K562 (cell line): ENCODE results near the gene RBMS3. TPM values are rescaled to one million over a fixed set of nuclear protein-coding genes. Genes with fewer than 3 reads are reported as not detected.
A peak's percentile ranks its signal among the peaks of the same experiment; 100 is the strongest.

Experiments
- ATAC-seq: fragments of 200-7000 bp; cut with Tn5 transposase; 3 replicates; pipeline ENCODE4 v1.9.1; 2020; ENCODE audit warnings: moderate library complexity
- BruUV-seq: library from RNA; stranded (reverse); fragments of 400-500 nt; replicated peaks from 2 replicates; lab custom pipeline; 2021; lab: Mats Ljungman, UMichigan
- CTCF ChIA-PET: fragments of 300-600 bp; formaldehyde crosslinking; extraction: SDS; loops from one replicate; lab custom pipeline; 2021; ENCODE audit warnings: low intra/inter-chr PET ratio; lab: Yijun Ruan, JAX
- POLR2A ChIA-PET: fragments of 300-600, 350-650 bp; sonication (Branson Sonifier 250); formaldehyde crosslinking; extraction: SDS; loops from one replicate; lab custom pipeline; 2021; ENCODE audit warnings: antibody characterized with exemption, inconsistent platforms; lab: Yijun Ruan, JAX
- DNase-seq, 4 experiments: peaks; one replicate each; pipeline versions ENCODE4 v3.0.0 to v3.0.0-alpha.2; 2011 to 2018; ENCODE audit warnings: low spot score in 3 of 4, mixed read lengths in 3 of 4; ENCODE audit errors: extremely low read depth in 1 of 4
- FAIRE-seq: peaks from 2 replicates; lab custom pipeline; 2011; peaks lifted over from hg19 to GRCh38; lab: Jason Lieb, UNC
- H2AFZ ChIP-seq: 2 replicates; pipeline ENCODE4 v1.6.0; 2011; ENCODE audit warnings: low read depth, low read length, control low read depth, inconsistent platforms
- H3K27ac ChIP-seq: fragments of 200-600 bp; 3 replicates; pipeline ENCODE4 v1.8.0; 2011; ENCODE audit warnings: low read depth, mild to moderate bottlenecking, control low read depth, inconsistent platforms, low read length, moderate library complexity, mixed read lengths; ENCODE audit errors: extremely low read depth
- H3K27me3 ChIP-seq, 2 experiments: fragments of 300-600 bp in 1 of 2; 2 replicates in 1 of 2; 3 replicates in 1 of 2; pipeline versions ENCODE4 v1.6.0 to v1.8.0; 2011; ENCODE audit warnings: inconsistent platforms in 2 of 2, low read length in 2 of 2, mild to moderate bottlenecking in 1 of 2, mixed read lengths in 1 of 2, moderate library complexity in 1 of 2; ENCODE audit not compliant: control insufficient read depth in 2 of 2, insufficient read depth in 2 of 2
- H3K36me3 ChIP-seq: fragments of 300-600 bp; 3 replicates; pipeline ENCODE4 v1.8.0; 2011; ENCODE audit warnings: mild to moderate bottlenecking, low read length, inconsistent platforms; ENCODE audit not compliant: control insufficient read depth, insufficient read depth
- H3K4me1 ChIP-seq, 2 experiments: fragments of 200-600 bp in 1 of 2; replicated peaks in 1 of 2; 2 replicates in 1 of 2; 3 replicates in 1 of 2; pipeline versions ENCODE4 v1.5.1 to v1.8.0; 2011; ENCODE audit warnings: inconsistent platforms in 2 of 2, low read length in 2 of 2, mild to moderate bottlenecking in 1 of 2, mixed read lengths in 1 of 2, moderate library complexity in 1 of 2; ENCODE audit not compliant: control insufficient read depth in 2 of 2, insufficient read depth in 2 of 2
- H3K4me2 ChIP-seq: 2 replicates; pipeline ENCODE4 v1.6.1; 2011; ENCODE audit warnings: low read length, control low read depth, inconsistent platforms, mixed read lengths; ENCODE audit not compliant: insufficient read depth
- H3K4me3 ChIP-seq: fragments of 200-600 bp; sonication (generic), shearing (Covaris generic); 2 replicates; pipeline ENCODE4 v1.5.1; 2016; ENCODE audit warnings: control low read depth, inconsistent platforms
- H3K79me2 ChIP-seq: fragments of 200-600 bp; 3 replicates; pipeline ENCODE4 v1.8.0; 2011; ENCODE audit warnings: low read length, inconsistent platforms; ENCODE audit not compliant: control insufficient read depth, insufficient read depth
- H3K9ac ChIP-seq, 2 experiments: 2 replicates each; pipeline versions ENCODE4 v1.6.0 to v1.6.1; 2011; ENCODE audit warnings: low read depth in 2 of 2, low read length in 2 of 2, control low read depth in 1 of 2, inconsistent platforms in 1 of 2, mild to moderate bottlenecking in 1 of 2, mixed read lengths in 1 of 2; ENCODE audit not compliant: insufficient read depth in 1 of 2
- H3K9me1 ChIP-seq: one replicate; pipeline ENCODE4 v1.6.0; 2011; ENCODE audit warnings: inconsistent platforms, mild to moderate bottlenecking, low read length, moderate library complexity; ENCODE audit not compliant: control insufficient read depth, insufficient read depth
- H3K9me3 ChIP-seq: replicated peaks from 2 replicates; pipeline ENCODE4 v1.5.1; 2011; ENCODE audit warnings: low read depth, low read length, inconsistent platforms; ENCODE audit not compliant: control insufficient read depth, insufficient read depth
- H4K20me1 ChIP-seq: replicated peaks from 2 replicates; pipeline ENCODE4 v1.6.1; 2011; ENCODE audit warnings: low read length, inconsistent platforms, mixed read lengths; ENCODE audit not compliant: control insufficient read depth, insufficient read depth
- C11orf30 ChIP-seq: fragments of 450-650 bp; IDR thresholded peaks from 2 replicates; pipeline ENCODE4 v1.6.1; 2016; ENCODE audit warnings: low read depth, mild to moderate bottlenecking
- FIP1L1 ChIP-seq: fragments of 200-400 bp; formaldehyde crosslinking; IDR thresholded peaks from 2 replicates; pipeline ENCODE4 v1.6.1; 2018; ENCODE audit warnings: mild to moderate bottlenecking, low read depth, low read length; ENCODE audit not compliant: poor library complexity, severe bottlenecking
- FOXP1 ChIP-seq: sonication (generic); formaldehyde crosslinking; IDR thresholded peaks from 2 replicates; pipeline ENCODE4 v1.8.0; 2022; ENCODE audit warnings: mild to moderate bottlenecking, missing genetic modification reagents
- IRF2 ChIP-seq: sonication (generic); formaldehyde crosslinking; IDR thresholded peaks from 2 replicates; pipeline ENCODE4 v1.8.1; 2022; ENCODE audit warnings: mild to moderate bottlenecking, missing genetic modification reagents
- MAFF ChIP-seq: IDR thresholded peaks from 2 replicates; pipeline ENCODE4 v1.6.1; 2012; ENCODE audit warnings: low read length, improper control_type of control experiment
- PHF8 ChIP-seq: fragments of 200-600 bp; sonication (generic); IDR thresholded peaks from 2 replicates; pipeline ENCODE4 v1.6.1; 2012; ENCODE audit warnings: mixed run types, mild to moderate bottlenecking, inconsistent platforms, low read length, moderate library complexity, borderline replicate concordance
- WGBS: fragments of 100-300 bp; shearing (Covaris generic); methylation state at CpG from one replicate; pipeline ENCODE4 v1.1.6; 2016; ENCODE audit warnings: low coverage, mixed read lengths; ENCODE audit not compliant: insufficient coverage; ENCODE audit errors: missing lambda C conversion rate; 5-methylcytosine and 5-hydroxymethylcytosine counted together
- in situ Hi-C: fragments of 300-500 bp; cut with MboI; formaldehyde crosslinking; loops from 4 replicates; pipeline ENCODE4 v1.15.0; 2018; ENCODE audit warnings: inconsistent platforms, mixed read lengths
- intact Hi-C: fragments of 100-400 bp; cut with micrococcal nuclease; formaldehyde crosslinking; loops from 2 replicates; pipeline ENCODE4 v1.14.2; 2022
- polyA plus RNA-seq, 8 experiments: library from polyadenylated mRNA; depleted of rRNA in 4 of 8; stranded (reverse) in 5 of 8; unstranded in 3 of 8; fragments of >200 nt; fragmentation: Nextera tagmentation in 2 of 8; fragmentation: Illumina TruSeq in 1 of 8; extraction: Ambion mirVana in 2 of 8; extraction: Trizol in 1 of 8; gene quantifications; 2 replicates each; pipeline versions ENCODE4 v1.2.1 to v1.2.3, GENCODE V29; 2011 to 2014; ENCODE audit warnings: inconsistent platforms in 1 of 8, missing spikeins in 1 of 8
- total RNA-seq, 7 experiments: library from RNA; depleted of rRNA in 6 of 7; stranded (reverse); fragments of >200 nt in 6 of 7; fragmentation: Illumina TruSeq in 2 of 7; extraction: Trizol in 2 of 7; gene quantifications; 2 replicates each; pipeline versions ENCODE4 v1.2.1 to v1.2.3, GENCODE V29; 2011 to 2021; ENCODE audit warnings: low replicate concordance in 1 of 7
- TF ChIP-seq, protein P1 (sequence below): sonication (generic); formaldehyde crosslinking; IDR thresholded peaks from 2 replicates; pipeline ENCODE4 v1.9.0; 2022; ENCODE audit warnings: mild to moderate bottlenecking, missing genetic modification reagents
- TF ChIP-seq, protein P2 (sequence below): fragments of 450-650 bp; formaldehyde crosslinking; conservative IDR thresholded peaks from 2 replicates; pipeline ENCODE4 v1.4.0; 2022; ENCODE audit warnings: mild to moderate bottlenecking, missing genetic modification characterization
- TF ChIP-seq, protein P3 (sequence below): sonication (generic); formaldehyde crosslinking; IDR thresholded peaks from 2 replicates; pipeline ENCODE4 v1.5.0; 2020; ENCODE audit warnings: missing genetic modification reagents

RBMS3 gene
- total and polyA plus RNA-seq, 9 of the 15 experiments (the other 6 are each of a cell fraction or from before 2014, with no cell fraction given), result 0.20 TPM; not detected in 8

DNA sequence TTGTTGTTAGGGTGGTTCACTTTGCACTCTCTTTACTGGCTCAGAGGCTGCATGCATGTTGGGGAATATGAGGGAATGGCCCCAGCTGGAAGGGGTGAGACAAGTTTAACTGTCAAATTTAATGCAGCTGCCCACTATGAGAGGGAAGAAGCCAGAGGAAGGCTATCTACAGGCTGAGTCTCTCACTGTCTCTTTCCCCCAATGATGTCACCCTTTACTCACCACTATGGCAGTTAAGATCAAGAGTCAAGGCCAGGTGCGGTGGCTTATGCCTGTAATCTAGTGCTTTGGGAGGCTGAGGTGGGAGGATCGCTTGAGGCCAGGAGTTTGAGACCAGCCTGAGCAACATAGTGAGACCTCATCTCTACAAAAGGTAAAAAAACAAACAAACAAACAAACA lies 12.2 kb upstream of the RBMS3 start (continued):
- TF ChIP-seq, protein P1, sequence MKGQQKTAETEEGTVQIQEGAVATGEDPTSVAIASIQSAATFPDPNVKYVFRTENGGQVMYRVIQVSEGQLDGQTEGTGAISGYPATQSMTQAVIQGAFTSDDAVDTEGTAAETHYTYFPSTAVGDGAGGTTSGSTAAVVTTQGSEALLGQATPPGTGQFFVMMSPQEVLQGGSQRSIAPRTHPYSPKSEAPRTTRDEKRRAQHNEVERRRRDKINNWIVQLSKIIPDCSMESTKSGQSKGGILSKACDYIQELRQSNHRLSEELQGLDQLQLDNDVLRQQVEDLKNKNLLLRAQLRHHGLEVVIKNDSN (CRISPR knock-in tag), result no peak
- TF ChIP-seq, protein P2, sequence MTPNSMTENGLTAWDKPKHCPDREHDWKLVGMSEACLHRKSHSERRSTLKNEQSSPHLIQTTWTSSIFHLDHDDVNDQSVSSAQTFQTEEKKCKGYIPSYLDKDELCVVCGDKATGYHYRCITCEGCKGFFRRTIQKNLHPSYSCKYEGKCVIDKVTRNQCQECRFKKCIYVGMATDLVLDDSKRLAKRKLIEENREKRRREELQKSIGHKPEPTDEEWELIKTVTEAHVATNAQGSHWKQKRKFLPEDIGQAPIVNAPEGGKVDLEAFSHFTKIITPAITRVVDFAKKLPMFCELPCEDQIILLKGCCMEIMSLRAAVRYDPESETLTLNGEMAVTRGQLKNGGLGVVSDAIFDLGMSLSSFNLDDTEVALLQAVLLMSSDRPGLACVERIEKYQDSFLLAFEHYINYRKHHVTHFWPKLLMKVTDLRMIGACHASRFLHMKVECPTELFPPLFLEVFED, result no peak
- no peak for TF ChIP-seq IRF2 (CRISPR knock-in tag)
- TF ChIP-seq, all 486 proteins: peak for 0

DNA sequence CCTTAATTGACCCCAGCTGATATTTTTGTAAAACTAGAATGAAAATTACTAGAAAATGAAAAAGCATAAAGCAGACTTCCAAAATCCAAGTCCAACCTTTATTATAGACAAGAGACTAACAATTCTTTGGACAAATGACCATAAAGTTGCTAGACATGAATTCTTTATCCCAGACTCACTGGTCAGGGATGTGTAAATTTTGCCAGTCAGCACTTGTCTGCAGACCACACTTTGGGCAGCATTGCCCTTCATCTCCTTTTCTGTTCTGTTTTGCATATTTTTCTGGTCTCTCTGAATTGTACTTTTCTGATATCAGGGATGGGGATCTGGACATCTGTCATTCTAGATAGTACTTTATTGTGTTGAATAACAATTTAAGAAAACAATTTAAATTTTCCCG lies 10.1 kb upstream of the RBMS3 start:
- in situ Hi-C loops, result no loop called here
- ChIA-PET POLR2A (no interaction called here), CTCF (no interaction called here)
- no peak for DNase-seq
- H3K9ac ChIP-seq, result no peak overlapping the region
- peak; percentile 33; the same call in 1 of the 2 replicates for TF ChIP-seq MAFF
- no peak for TF ChIP-seq FIP1L1
- TF ChIP-seq, protein P3, sequence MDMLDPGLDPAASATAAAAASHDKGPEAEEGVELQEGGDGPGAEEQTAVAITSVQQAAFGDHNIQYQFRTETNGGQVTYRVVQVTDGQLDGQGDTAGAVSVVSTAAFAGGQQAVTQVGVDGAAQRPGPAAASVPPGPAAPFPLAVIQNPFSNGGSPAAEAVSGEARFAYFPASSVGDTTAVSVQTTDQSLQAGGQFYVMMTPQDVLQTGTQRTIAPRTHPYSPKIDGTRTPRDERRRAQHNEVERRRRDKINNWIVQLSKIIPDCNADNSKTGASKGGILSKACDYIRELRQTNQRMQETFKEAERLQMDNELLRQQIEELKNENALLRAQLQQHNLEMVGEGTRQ (CRISPR knock-in tag), result no peak
- TF ChIP-seq C11orf30, result peak; percentile 10; the same call in 1 of the 2 replicates
- no peak for TF ChIP-seq PHF8
- TF ChIP-seq FOXP1, result no peak
- TF ChIP-seq, all 486 proteins: peak for 2
- no peak overlapping the region for H3K27ac ChIP-seq
- no peaks in the 10 kb centered on the region for H3K36me3 ChIP-seq
- no peaks in the 10 kb centered on the region for H3K4me1 ChIP-seq
- H3K9me3 ChIP-seq, result peaks cover 2% of the 10 kb centered on the region
- H2AFZ ChIP-seq, result no peak overlapping the region
- ATAC-seq (no peak), FAIRE-seq (no peak)
- no TSS peak for BruUV-seq
- intact Hi-C loops, result no loop called here
- WGBS, result 0% methylated on average over 1 of the region's 1 CpG
- H3K4me2 ChIP-seq, result no peak overlapping the region
- no peaks in the 10 kb centered on the region for H4K20me1 ChIP-seq
- H3K79me2 ChIP-seq, result no peaks in the 10 kb centered on the region
- no peak overlapping the region for H3K4me3 ChIP-seq
- H3K9me1 ChIP-seq, result no peaks in the 10 kb centered on the region
- H3K27me3 ChIP-seq, result no peaks in the 10 kb centered on the region
